HUES64 (cell line): Measurements from ENCODE around the gene SBNO2.
A peak's percentile ranks its signal among the peaks of the same experiment; 100 is the strongest.
"Not testable (repeated sequence)": the region's sequence is repeated elsewhere in the genome, so short reads cannot be mapped to it uniquely, and the experiment has no call there.

Experiments
- H3K27ac ChIP-seq: 2 replicates; pipeline ENCODE4 v1.7.0; 2013; ENCODE audit warnings: low read depth, low read length, inconsistent platforms
- H3K27me3 ChIP-seq: 2 replicates; pipeline ENCODE4 v1.6.1; 2013; ENCODE audit warnings: mild to moderate bottlenecking, low read length; ENCODE audit not compliant: insufficient read depth
- H3K36me3 ChIP-seq: 2 replicates; pipeline ENCODE4 v1.6.1; 2013; ENCODE audit warnings: mild to moderate bottlenecking, low read length; ENCODE audit not compliant: insufficient read depth
- H3K4me1 ChIP-seq: 2 replicates; pipeline ENCODE4 v1.6.1; 2013; ENCODE audit warnings: mild to moderate bottlenecking, low read length, moderate library complexity; ENCODE audit not compliant: insufficient read depth
- H3K4me3 ChIP-seq: 2 replicates; pipeline ENCODE4 v1.5.1; 2013; ENCODE audit warnings: mild to moderate bottlenecking, low read length, moderate library complexity
- H3K9ac ChIP-seq: 2 replicates; pipeline ENCODE4 v1.6.1; 2013; ENCODE audit warnings: mild to moderate bottlenecking, low read depth, low read length
- H3K9me3 ChIP-seq: 2 replicates; pipeline ENCODE4 v1.6.1; 2013; ENCODE audit warnings: low read depth, low read length; ENCODE audit not compliant: insufficient read depth
- WGBS: fragments of 150-250, 120-280 bp; methylation state at CpG from one replicate; pipeline ENCODE4 v1.1.7; 2013; ENCODE audit warnings: missing lambda C conversion rate; 5-methylcytosine and 5-hydroxymethylcytosine counted together

Gene SBNO2

GRCh38 chr19:1217366-1217765 is 43.3 kb upstream of the SBNO2 start:
- Histone ChIP-seq H3K27ac (no peak overlapping the region), H3K4me3 (no peak overlapping the region), H3K36me3 (peaks cover 16% of the 10 kb centered on the region), H3K4me1 (no peaks in the 10 kb centered on the region), H3K9me3 (no peaks in the 10 kb centered on the region), H3K9ac (no peak overlapping the region), H3K27me3 (no peaks in the 10 kb centered on the region)
- WGBS = 87% methylated on average over 15 of the region's 15 CpGs

GRCh38 chr19:1216756-1217155 is 42.7 kb upstream of the SBNO2 start:
- Histone ChIP-seq H3K27ac (no peak overlapping the region), H3K9me3 (no peaks in the 10 kb centered on the region), H3K4me3 (no peak overlapping the region), H3K9ac (peak overlapping the region; percentile 30; the same call in 1 of the 2 replicates), H3K27me3 (no peaks in the 10 kb centered on the region), H3K4me1 (no peaks in the 10 kb centered on the region), H3K36me3 (peaks cover 13% of the 10 kb centered on the region)
- 94% methylated on average over 12 of the region's 12 CpGs for WGBS

GRCh38 chr19:1214862-1215731 is 41.0 kb upstream of the SBNO2 start:
- H3K27me3 ChIP-seq = no peaks in the 10 kb centered on the region
- H3K36me3 ChIP-seq = peaks cover 4% of the 10 kb centered on the region
- no peak overlapping the region for H3K4me3 ChIP-seq
- no peaks in the 10 kb centered on the region for H3K4me1 ChIP-seq
- no peak overlapping the region for H3K27ac ChIP-seq
- WGBS = 94% methylated on average over 26 of the region's 26 CpGs
- no peaks in the 10 kb centered on the region for H3K9me3 ChIP-seq
- H3K9ac ChIP-seq = peak overlapping the region; percentile 5; the same call in 1 of the 2 replicates

- Histone ChIP-seq H3K36me3 (peaks cover 8% of the 10 kb centered on the region), H3K9me3 (no peaks in the 10 kb centered on the region), H3K27me3 (no peaks in the 10 kb centered on the region), H3K27ac (0 out of 2 replicates have a peak overlapping the region, but pooled peaks have one; percentile 13), H3K4me3 (no peak overlapping the region), H3K9ac (no peak overlapping the region; the same call in 1 of the 2 replicates), H3K4me1 (no peaks in the 10 kb centered on the region)
- WGBS = 92% methylated on average over 21 of the region's 21 CpGs
Observed at GRCh38 chr19:1214299-1214861, 40.3 kb upstream of the SBNO2 start.

GRCh38 chr19:1213391-1214286 is 39.6 kb upstream of the SBNO2 start:
- H3K4me1 ChIP-seq = no peaks in the 10 kb centered on the region
- peaks cover 8% of the 10 kb centered on the region for H3K36me3 ChIP-seq

GRCh38 chr19:1211494-1212234 is 37.6 kb upstream of the SBNO2 start:
- peak overlapping the region; percentile 19; the same call in 1 of the 2 replicates for H3K27ac ChIP-seq
- no peaks in the 10 kb centered on the region for H3K9me3 ChIP-seq
- no peak overlapping the region for H3K4me3 ChIP-seq
- peaks cover 8% of the 10 kb centered on the region for H3K36me3 ChIP-seq
- 0 out of 2 replicates have a peak, but pooled peaks cover 6% of the 10 kb centered on the region for H3K4me1 ChIP-seq
- WGBS = 93% methylated on average over 33 of the region's 33 CpGs
- H3K27me3 ChIP-seq = no peaks in the 10 kb centered on the region
- no peak overlapping the region for H3K9ac ChIP-seq

More at GRCh38 chr19:1213391-1214286, 39.6 kb upstream of the SBNO2 start:
- Histone ChIP-seq H3K27ac (no peak overlapping the region), H3K9ac (peak overlapping the region; percentile 16; the same call in 1 of the 2 replicates), H3K9me3 (no peaks in the 10 kb centered on the region), H3K4me3 (no peak overlapping the region), H3K27me3 (no peaks in the 10 kb centered on the region)
- 94% methylated on average over 39 of the region's 39 CpGs for WGBS

GRCh38 chr19:1210227-1210538 is 36.1 kb upstream of the SBNO2 start:
- WGBS = 97% methylated on average over 13 of the region's 13 CpGs
- no peaks in the 10 kb centered on the region for H3K27me3 ChIP-seq
- H3K36me3 ChIP-seq = peaks cover 8% of the 10 kb centered on the region
- no peak overlapping the region for H3K4me3 ChIP-seq
- H3K9me3 ChIP-seq = no peaks in the 10 kb centered on the region
- 0 out of 2 replicates have a peak, but pooled peaks cover 6% of the 10 kb centered on the region for H3K4me1 ChIP-seq
- H3K9ac ChIP-seq = no peak overlapping the region
- peak overlapping the region; percentile 49 for H3K27ac ChIP-seq

GRCh38 chr19:1208830-1209229 is 34.8 kb upstream of the SBNO2 start:
- H3K27me3 ChIP-seq, H3K4me3 ChIP-seq, H3K9me3 ChIP-seq, H3K36me3 ChIP-seq, H3K9ac ChIP-seq, H3K4me1 ChIP-seq, H3K27ac ChIP-seq: not testable (repeated sequence)
- WGBS = 87% methylated on average over 10 of the region's 10 CpGs

GRCh38 chr19:1206864-1207450 is 32.9 kb upstream of the SBNO2 start:
- 0 out of 2 replicates have a peak, but pooled peaks cover 6% of the 10 kb centered on the region for H3K4me1 ChIP-seq
- H3K4me3 ChIP-seq = peak overlapping the region; percentile 75
- no peak overlapping the region for H3K27ac ChIP-seq
- H3K9me3 ChIP-seq = no peaks in the 10 kb centered on the region
- WGBS = 9% methylated on average over 38 of the region's 38 CpGs
- peaks cover 4% of the 10 kb centered on the region; the same call in 1 of the 2 replicates for H3K36me3 ChIP-seq
- peak overlapping the region; percentile 84 for H3K9ac ChIP-seq
- H3K27me3 ChIP-seq = no peaks in the 10 kb centered on the region
